Activated CD8-positive, alpha-beta T cell treated with anti-CD3 and anti-CD28 coated beads for 36 hours (primary cell): ENCODE results near the gene BCKDHB. TPM values are rescaled to one million over a fixed set of nuclear protein-coding genes. Genes with fewer than 3 reads are reported as not detected.
A peak's percentile ranks its signal among the peaks of the same experiment; 100 is the strongest.

Experiments used
- ATAC-seq: fragments of 200-7000 bp; cut with Tn5 transposase; one replicate; pipeline ENCODE4 v1.10.0; 2021; ENCODE audit warnings: mild to moderate bottlenecking, moderate library complexity
- CTCF ChIA-PET: fragments of 350-600 bp; sonication (Branson Sonifier 250); formaldehyde crosslinking; loops from one replicate; lab custom pipeline; 2021; ENCODE audit warnings: antibody characterized with exemption; lab: Charles Lee
- POLR2A ChIA-PET: fragments of 350-600 bp; sonication (Branson Sonifier 250); formaldehyde crosslinking; loops from one replicate; lab custom pipeline; 2021; ENCODE audit warnings: antibody characterized with exemption; lab: Charles Lee
- DNase-seq: peaks from one replicate; pipeline ENCODE4 v3.0.0-alpha.2; 2020
- H3K27ac Mint-ChIP-seq: one replicate; pipeline ENCODE4 v1.8.0; 2021; ENCODE audit warnings: mild to moderate bottlenecking, mixed read lengths
- H3K27me3 Mint-ChIP-seq: one replicate; pipeline ENCODE4 v1.8.0; 2021; ENCODE audit warnings: mixed read lengths
- H3K36me3 Mint-ChIP-seq: one replicate; pipeline ENCODE4 v1.8.0; 2021; ENCODE audit warnings: low read depth, mixed read lengths
- H3K4me1 Mint-ChIP-seq: one replicate; pipeline ENCODE4 v1.8.0; 2021; ENCODE audit warnings: low read depth, mixed read lengths
- H3K4me3 Mint-ChIP-seq: one replicate; pipeline ENCODE4 v1.8.0; 2021; ENCODE audit warnings: mild to moderate bottlenecking, moderate library complexity, mixed read lengths
- H3K9me3 Mint-ChIP-seq: one replicate; pipeline ENCODE4 v1.8.0; 2021; ENCODE audit warnings: mixed read lengths
- intact Hi-C: fragments of 100-400 bp; cut with micrococcal nuclease; formaldehyde crosslinking; loops from one replicate; pipeline ENCODE4 v1.10.0; 2022
- total RNA-seq, 2 experiments: library from RNA; stranded (reverse); gene quantifications; one replicate each; pipeline ENCODE4 v1.2.3, GENCODE V29; 2021
- TF ChIP-seq, protein P1 (sequence below): fragments of 200-600 bp; IDR thresholded peaks from one replicate; pipeline ENCODE4 v1.8.0; 2022; ENCODE audit warnings: antibody characterized with exemption, mild to moderate bottlenecking

BCKDHB gene
- total RNA-seq, 2 experiments from 2014 or later: 17.8 to 19.3 TPM

DNA sequence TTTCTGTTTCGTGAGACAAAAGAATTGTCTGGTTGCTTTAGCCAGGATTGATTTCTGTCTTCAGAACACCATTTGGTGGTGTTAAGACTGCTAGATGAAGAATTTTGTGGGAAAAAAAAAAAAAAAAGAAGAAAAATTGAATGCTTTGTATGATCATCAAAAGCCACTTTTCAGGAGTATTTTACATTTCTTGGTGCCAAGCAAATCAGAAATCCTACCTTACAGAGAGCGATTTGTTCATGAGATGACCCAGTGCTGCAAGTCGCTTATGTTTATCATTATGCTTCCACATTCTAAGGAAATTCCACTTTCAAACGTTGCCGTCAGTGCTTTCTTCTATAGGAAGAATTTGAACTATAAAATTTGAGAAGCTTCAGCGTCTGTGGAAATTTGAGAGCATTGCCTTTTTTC lies 228.7 kb downstream of the BCKDHB start:
- CTCF ChIA-PET: no interaction called here
- intact Hi-C loops: loop anchor here (10.0 kb wide), 1 partner anchor 1420 kb away; the partner anchor contains the start of gene TENT5A
- DNase-seq: no peak

DNA sequence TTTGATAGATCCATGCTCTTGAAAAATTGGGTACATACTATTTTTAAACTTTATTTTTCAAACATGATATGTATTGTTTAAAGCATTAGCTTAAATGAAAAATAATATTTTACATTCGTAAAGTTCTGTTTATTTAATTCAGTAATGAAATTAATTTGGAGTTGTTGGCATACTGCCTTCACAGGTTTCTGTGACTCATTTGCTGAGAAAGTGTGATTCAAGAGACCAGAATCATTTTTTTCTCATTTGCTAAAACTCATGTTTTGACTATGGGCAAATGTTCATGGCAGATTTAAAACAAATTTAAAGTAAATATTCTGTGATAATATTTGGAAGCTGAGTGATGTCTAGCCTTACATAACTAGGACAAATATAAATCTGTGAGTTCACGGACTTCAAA lies 230.4 kb downstream of the BCKDHB start:
- Mint-ChIP-seq H3K27me3 (no peaks in the 10 kb centered on the region), H3K4me3 (no peak overlapping the region), H3K9me3 (no peaks in the 10 kb centered on the region), H3K36me3 (no peaks in the 10 kb centered on the region), H3K4me1 (no peaks in the 10 kb centered on the region), H3K27ac (no peak overlapping the region)
- TF ChIP-seq, protein P1, sequence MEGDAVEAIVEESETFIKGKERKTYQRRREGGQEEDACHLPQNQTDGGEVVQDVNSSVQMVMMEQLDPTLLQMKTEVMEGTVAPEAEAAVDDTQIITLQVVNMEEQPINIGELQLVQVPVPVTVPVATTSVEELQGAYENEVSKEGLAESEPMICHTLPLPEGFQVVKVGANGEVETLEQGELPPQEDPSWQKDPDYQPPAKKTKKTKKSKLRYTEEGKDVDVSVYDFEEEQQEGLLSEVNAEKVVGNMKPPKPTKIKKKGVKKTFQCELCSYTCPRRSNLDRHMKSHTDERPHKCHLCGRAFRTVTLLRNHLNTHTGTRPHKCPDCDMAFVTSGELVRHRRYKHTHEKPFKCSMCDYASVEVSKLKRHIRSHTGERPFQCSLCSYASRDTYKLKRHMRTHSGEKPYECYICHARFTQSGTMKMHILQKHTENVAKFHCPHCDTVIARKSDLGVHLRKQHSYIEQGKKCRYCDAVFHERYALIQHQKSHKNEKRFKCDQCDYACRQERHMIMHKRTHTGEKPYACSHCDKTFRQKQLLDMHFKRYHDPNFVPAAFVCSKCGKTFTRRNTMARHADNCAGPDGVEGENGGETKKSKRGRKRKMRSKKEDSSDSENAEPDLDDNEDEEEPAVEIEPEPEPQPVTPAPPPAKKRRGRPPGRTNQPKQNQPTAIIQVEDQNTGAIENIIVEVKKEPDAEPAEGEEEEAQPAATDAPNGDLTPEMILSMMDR: no peak
- DNase-seq (no peak), ATAC-seq (no peak)
- ChIA-PET POLR2A (no interaction called here), CTCF (interaction anchor here (1.0 to 1.6 kb wide), 2 partner anchors 8 to 1417 kb away, joined by 4 to 7 read pairs; no protein-coding TSS in a partner anchor)
- intact Hi-C loops: loop anchor here (10.0 kb wide), 1 partner anchor 1418 kb away; the partner anchor contains the start of gene TENT5A

More for the DNA sequence above, 228.7 kb downstream of the BCKDHB start:
- no peaks in the 10 kb centered on the region for H3K4me1 Mint-ChIP-seq
- H3K4me3 Mint-ChIP-seq: no peak overlapping the region
- H3K27me3 Mint-ChIP-seq: no peaks in the 10 kb centered on the region
- ATAC-seq: no peak
- no peak overlapping the region for H3K27ac Mint-ChIP-seq
- POLR2A ChIA-PET: no interaction called here
- no peaks in the 10 kb centered on the region for H3K36me3 Mint-ChIP-seq
- H3K9me3 Mint-ChIP-seq: no peaks in the 10 kb centered on the region
- TF ChIP-seq, protein P1: no peak

DNA sequence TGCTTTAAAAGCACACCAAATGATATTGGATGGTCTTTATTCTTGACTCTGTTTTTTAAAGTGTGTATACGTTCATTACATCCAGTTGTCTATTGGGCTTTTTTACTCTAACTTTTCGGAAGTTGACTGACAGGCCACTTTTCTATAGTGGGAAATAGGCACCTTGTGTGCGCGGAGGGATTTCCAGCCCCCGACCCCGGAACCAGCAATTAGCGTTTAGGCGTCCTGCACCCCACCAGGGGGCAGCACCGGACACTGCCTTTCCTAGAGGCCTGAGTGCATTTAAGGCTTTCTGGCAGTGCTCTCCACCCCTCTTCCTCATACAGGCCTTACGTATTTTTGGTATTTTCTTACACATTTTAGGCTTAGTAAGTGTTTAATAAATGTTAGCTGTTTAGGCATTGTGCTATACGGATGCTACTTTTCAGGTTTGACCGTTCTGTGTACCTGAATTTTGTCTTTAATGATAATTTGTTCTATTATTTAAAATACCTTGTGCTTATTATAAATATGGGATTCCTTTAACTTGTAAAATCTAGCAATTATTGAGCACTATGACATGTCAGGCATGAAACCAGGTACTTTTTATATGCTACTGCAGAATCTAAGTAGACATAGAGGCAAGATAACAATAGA lies 231.8 kb downstream of the BCKDHB start:
- Mint-ChIP-seq H3K27me3 (no peaks in the 10 kb centered on the region), H3K9me3 (no peaks in the 10 kb centered on the region), H3K4me3 (no peak overlapping the region), H3K4me1 (no peaks in the 10 kb centered on the region), H3K27ac (no peak overlapping the region), H3K36me3 (no peaks in the 10 kb centered on the region)
- intact Hi-C loops: loop anchor here (10.0 kb wide), 1 partner anchor 1416 kb away; the partner anchor contains the start of gene TENT5A
- TF ChIP-seq, protein P1: peak; percentile 95
- CTCF ChIA-PET: interaction anchor here (0.8 to 1.6 kb wide), 3 partner anchors 8 to 1415 kb away, joined by 3 to 7 read pairs (median 3); no protein-coding TSS in a partner anchor
- peak; percentile 87 for ATAC-seq
- DNase-seq: peak; percentile 87
- POLR2A ChIA-PET: no interaction called here

DNA sequence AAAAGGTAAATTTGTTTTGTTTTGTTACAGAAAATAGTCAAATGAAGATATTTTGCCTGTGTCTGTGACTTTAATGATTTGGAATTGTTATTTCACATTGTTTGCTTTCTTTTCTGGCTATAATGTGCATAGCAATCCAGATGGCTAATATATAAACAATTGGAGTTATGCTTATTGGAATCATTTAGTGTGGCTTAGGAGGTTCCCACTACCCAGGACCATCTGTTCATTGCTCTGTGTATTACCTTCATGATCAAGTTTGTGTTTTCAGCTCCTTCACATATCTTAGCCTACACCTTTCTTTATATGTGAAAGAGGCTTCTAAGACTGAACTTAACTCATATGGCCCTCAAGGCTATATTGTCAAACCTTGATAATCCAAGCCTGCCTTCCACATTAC lies 232.9 kb downstream of the BCKDHB start:
- no peaks in the 10 kb centered on the region for H3K9me3 Mint-ChIP-seq
- ATAC-seq: no peak
- intact Hi-C loops: loop anchor here (10.0 kb wide), 1 partner anchor 1415 kb away; the partner anchor contains the start of gene TENT5A
- TF ChIP-seq, protein P1: no peak
- ChIA-PET CTCF (no interaction called here), POLR2A (no interaction called here)
- no peaks in the 10 kb centered on the region for H3K36me3 Mint-ChIP-seq
- H3K4me1 Mint-ChIP-seq: no peaks in the 10 kb centered on the region
- no peak overlapping the region for H3K27ac Mint-ChIP-seq
- no peak overlapping the region for H3K4me3 Mint-ChIP-seq
- H3K27me3 Mint-ChIP-seq: no peaks in the 10 kb centered on the region
- no peak for DNase-seq

DNA sequence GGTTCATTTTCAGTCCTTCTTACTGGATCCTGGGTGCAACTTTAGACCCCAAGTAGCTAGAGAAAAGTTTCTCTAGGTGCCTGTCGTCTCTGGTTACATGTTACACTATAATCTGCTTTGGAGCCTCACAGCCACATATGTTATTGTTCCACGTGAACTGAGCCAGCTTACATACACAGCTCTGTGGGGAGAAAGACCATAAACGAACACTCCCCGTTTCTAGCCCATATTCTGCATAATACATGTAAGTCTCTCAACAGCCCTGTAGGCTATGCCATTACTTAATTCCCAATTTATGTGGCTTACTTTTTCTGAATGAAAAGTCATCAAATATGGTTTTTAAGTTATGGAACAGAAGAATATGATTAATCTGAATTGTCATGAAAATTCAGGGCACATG lies 233.8 kb downstream of the BCKDHB start:
- H3K27me3 Mint-ChIP-seq: no peaks in the 10 kb centered on the region
- no peaks in the 10 kb centered on the region for H3K4me1 Mint-ChIP-seq
- POLR2A ChIA-PET: no interaction called here
- CTCF ChIA-PET: interaction anchor here (1.6 kb wide), 1 partner anchor 1413 kb away, joined by 4 read pairs; no protein-coding TSS in a partner anchor
- H3K36me3 Mint-ChIP-seq: no peaks in the 10 kb centered on the region
- no peak overlapping the region for H3K27ac Mint-ChIP-seq
- no peaks in the 10 kb centered on the region for H3K9me3 Mint-ChIP-seq
- H3K4me3 Mint-ChIP-seq: no peak overlapping the region
- DNase-seq (no peak), ATAC-seq (no peak)
- TF ChIP-seq, protein P1: no peak
- intact Hi-C loops: no loop called here
